HEK293 (cell line): Measurements from ENCODE around the gene DAO.
"Not testable (repeated sequence)": the region's sequence is repeated elsewhere in the genome, so short reads cannot be mapped to it uniquely, and the experiment has no call there.

Experiments used
- CTCF ChIA-PET: fragments of 350-600 bp; formaldehyde crosslinking; extraction: SDS; loops from one replicate; lab custom pipeline; 2021; ENCODE audit warnings: antibody characterized with exemption; lab: Yijun Ruan, JAX
- POLR2A ChIA-PET: fragments of 300-600 bp; formaldehyde crosslinking; extraction: SDS; loops from one replicate; lab custom pipeline; 2020; ENCODE audit warnings: antibody characterized with exemption, inconsistent platforms; lab: Yijun Ruan, JAX
- H3K27ac ChIP-seq: fragments of 200-500 bp; sonication (Bioruptor generic); 2 replicates; pipeline ENCODE4 v1.5.1; 2014; ENCODE audit warnings: low read depth, low read length, control low read depth, inconsistent platforms; ENCODE audit errors: extremely low read depth
- H3K36me3 ChIP-seq, 2 experiments: fragments of 200-500 bp in 1 of 2; sonication (Bioruptor generic) in 1 of 2; 1 replicate in 1 of 2; 2 replicates in 1 of 2; pipeline ENCODE4 v1.5.1; 2014 to 2017; ENCODE audit warnings: inconsistent platforms in 2 of 2, low read length in 2 of 2; ENCODE audit not compliant: control insufficient read depth in 2 of 2, insufficient read depth in 1 of 2
- H3K4me1 ChIP-seq: fragments of 200-500 bp; sonication (Bioruptor generic); 2 replicates; pipeline ENCODE4 v1.5.1; 2014; ENCODE audit warnings: mild to moderate bottlenecking, low read length, inconsistent platforms; ENCODE audit not compliant: control insufficient read depth, insufficient read depth
- H3K4me3 ChIP-seq: 2 replicates; pipeline ENCODE4 v1.5.1; 2011; ENCODE audit warnings: low read depth, mild to moderate bottlenecking, control low read depth, low read length, moderate library complexity
- H3K9me3 ChIP-seq: fragments of 200-500 bp; sonication (Bioruptor generic); 2 replicates; pipeline ENCODE4 v1.5.1; 2014; ENCODE audit warnings: low read depth, low read length, inconsistent platforms; ENCODE audit not compliant: control insufficient read depth, insufficient read depth
- AEBP2 ChIP-seq: fragments of 450-650 bp; formaldehyde crosslinking; IDR thresholded peaks from 2 replicates; pipeline ENCODE4 v1.5.1; 2016; ENCODE audit warnings: missing biosample characterization, missing genetic modification characterization, borderline replicate concordance
- GFI1B ChIP-seq: fragments of 450-650 bp; formaldehyde crosslinking; IDR thresholded peaks from 2 replicates; pipeline ENCODE4 v1.5.1; 2016; ENCODE audit warnings: missing biosample characterization, missing genetic modification characterization
- MZF1 ChIP-seq: fragments of 450-650 bp; formaldehyde crosslinking; IDR thresholded peaks from 2 replicates; pipeline ENCODE4 v1.5.1; 2017; ENCODE audit warnings: missing biosample characterization, missing genetic modification characterization, borderline replicate concordance
- OVOL3 ChIP-seq: fragments of 450-650 bp; formaldehyde crosslinking; IDR thresholded peaks from 2 replicates; pipeline ENCODE4 v1.5.1; 2016; ENCODE audit warnings: missing biosample characterization, missing genetic modification characterization
- PBX3 ChIP-seq: sonication (generic); formaldehyde crosslinking; IDR thresholded peaks from 2 replicates; pipeline ENCODE4 v1.8.1; 2022; ENCODE audit warnings: mild to moderate bottlenecking, moderate library complexity, missing genetic modification reagents
- TSHZ1 ChIP-seq: fragments of 450-650 bp; formaldehyde crosslinking; IDR thresholded peaks from 2 replicates; pipeline ENCODE4 v1.5.1; 2016; ENCODE audit warnings: missing biosample characterization, missing genetic modification characterization, borderline replicate concordance
- WT1 ChIP-seq: fragments of 450-650 bp; formaldehyde crosslinking; IDR thresholded peaks from 2 replicates; pipeline ENCODE4 v1.5.1; 2016; ENCODE audit warnings: missing biosample characterization, missing genetic modification characterization
- ZBTB20 ChIP-seq: fragments of 450-650 bp; formaldehyde crosslinking; IDR thresholded peaks from 2 replicates; pipeline ENCODE4 v1.5.1; 2016; ENCODE audit warnings: missing biosample characterization, missing genetic modification characterization
- ZNF121 ChIP-seq: fragments of 450-650 bp; formaldehyde crosslinking; IDR thresholded peaks from 2 replicates; pipeline ENCODE4 v1.5.1; 2016; ENCODE audit warnings: missing biosample characterization, missing genetic modification characterization
- ZNF146 ChIP-seq: fragments of 450-650 bp; formaldehyde crosslinking; IDR thresholded peaks from 2 replicates; pipeline ENCODE4 v1.5.1; 2016; ENCODE audit warnings: missing biosample characterization, missing genetic modification characterization
- ZNF23 ChIP-seq: fragments of 450-650 bp; formaldehyde crosslinking; IDR thresholded peaks from 2 replicates; pipeline ENCODE4 v1.5.1; 2016; ENCODE audit warnings: missing biosample characterization, missing genetic modification characterization, borderline replicate concordance
- ZNF391 ChIP-seq: fragments of 450-650 bp; formaldehyde crosslinking; IDR thresholded peaks from 2 replicates; pipeline ENCODE4 v1.5.1; 2016; ENCODE audit warnings: low read depth, missing biosample characterization, missing genetic modification characterization, borderline replicate concordance
- ZNF394 ChIP-seq: fragments of 450-650 bp; formaldehyde crosslinking; IDR thresholded peaks from 2 replicates; pipeline ENCODE4 v1.5.1; 2016; ENCODE audit warnings: missing biosample characterization, missing genetic modification characterization, mild to moderate bottlenecking, moderate library complexity, borderline replicate concordance
- ZNF398 ChIP-seq: fragments of 450-650 bp; formaldehyde crosslinking; IDR thresholded peaks from 2 replicates; pipeline ENCODE4 v1.5.1; 2017; ENCODE audit warnings: missing biosample characterization, missing genetic modification characterization
- ZNF449 ChIP-seq: fragments of 450-650 bp; formaldehyde crosslinking; IDR thresholded peaks from 2 replicates; pipeline ENCODE4 v1.5.1; 2017; ENCODE audit warnings: missing biosample characterization, mild to moderate bottlenecking, missing genetic modification characterization, moderate library complexity
- ZNF521 ChIP-seq: fragments of 450-650 bp; formaldehyde crosslinking; IDR thresholded peaks from 2 replicates; pipeline ENCODE4 v1.5.1; 2017; ENCODE audit warnings: missing biosample characterization, mild to moderate bottlenecking, missing genetic modification characterization
- ZNF544 ChIP-seq: fragments of 450-650 bp; formaldehyde crosslinking; IDR thresholded peaks from 2 replicates; pipeline ENCODE4 v1.5.0; 2017; ENCODE audit warnings: missing biosample characterization, missing genetic modification characterization
- ZNF555 ChIP-seq: fragments of 450-650 bp; formaldehyde crosslinking; conservative IDR thresholded peaks from 2 replicates; pipeline ENCODE4 v1.5.1; 2017; ENCODE audit warnings: missing biosample characterization, mild to moderate bottlenecking, missing genetic modification characterization, inconsistent platforms
- ZNF677 ChIP-seq: fragments of 450-650 bp; IDR thresholded peaks from 2 replicates; pipeline ENCODE4 v1.5.0; 2018; ENCODE audit warnings: missing biosample characterization, mild to moderate bottlenecking, missing genetic modification characterization, moderate library complexity
- ZNF792 ChIP-seq: fragments of 450-650 bp; formaldehyde crosslinking; IDR thresholded peaks from 2 replicates; pipeline ENCODE4 v1.5.1; 2016; ENCODE audit warnings: missing biosample characterization, missing genetic modification characterization
- ZSCAN5A ChIP-seq: fragments of 450-650 bp; formaldehyde crosslinking; IDR thresholded peaks from 2 replicates; pipeline ENCODE4 v1.5.1; 2016; ENCODE audit warnings: missing biosample characterization, missing genetic modification characterization

The DAO gene

GRCh38 chr12:108841825-108842224 lies 38.1 kb upstream of the DAO start:
- H3K9me3 ChIP-seq, H3K4me1 ChIP-seq, CTCF ChIA-PET, H3K27ac ChIP-seq, H3K4me3 ChIP-seq: not testable (repeated sequence)
- peak; percentile 69 for TF ChIP-seq ZNF121 (tag by site-specific recombination)
- POLR2A ChIA-PET = interaction anchor here (1.9 kb wide), 1 partner anchor 15 kb away, joined by 4 read pairs; the partner anchor contains the start of gene SSH1
- H3K36me3 ChIP-seq = peaks cover 4 to 40% of the 10 kb centered on the region in 2 experiments; a peak in 2 of 3 replicates

GRCh38 chr12:108842361-108842760 lies 37.5 kb upstream of the DAO start:
- CTCF ChIA-PET = no interaction called here
- Histone ChIP-seq H3K9me3 (no peaks in the 10 kb centered on the region), H3K4me3 (no peak overlapping the region), H3K36me3 (peaks cover 7 to 46% of the 10 kb centered on the region in 2 experiments; a peak in 2 of 3 replicates), H3K27ac (no peak overlapping the region), H3K4me1 (0 out of 2 replicates have a peak, but pooled peaks cover 3% of the 10 kb centered on the region)
- TF ChIP-seq ZNF677 (tag by site-specific recombination) = no peak
- no peak for TF ChIP-seq ZBTB20 (tag by site-specific recombination)
- no peak for TF ChIP-seq ZNF146
- no peak for TF ChIP-seq ZNF394 (tag by site-specific recombination)
- no peak for TF ChIP-seq ZNF398
- TF ChIP-seq ZNF521 (tag by site-specific recombination) = no peak
- TF ChIP-seq ZNF555 (tag by site-specific recombination) = no peak
- TF ChIP-seq ZNF792 (tag by site-specific recombination) = no peak
- no peak for TF ChIP-seq TSHZ1 (tag by site-specific recombination)
- TF ChIP-seq ZNF23 = no peak
- TF ChIP-seq GFI1B (tag by site-specific recombination) = no peak
- TF ChIP-seq WT1 = no peak
- no peak for TF ChIP-seq ZNF544 (tag by site-specific recombination)
- TF ChIP-seq PBX3 (CRISPR knock-in tag) = no peak
- TF ChIP-seq ZNF391 = no peak
- TF ChIP-seq OVOL3 (tag by site-specific recombination) = no peak
- no peak for TF ChIP-seq MZF1
- no peak for TF ChIP-seq ZNF449 (tag by site-specific recombination)
- TF ChIP-seq ZSCAN5A (tag by site-specific recombination) = no peak
- no peak for TF ChIP-seq AEBP2 (tag by site-specific recombination)
- POLR2A ChIA-PET = interaction anchor here (0.6 to 1.9 kb wide), 2 partner anchors 15 to 112 kb away, joined by 4 to 5 read pairs; partner anchors contain the start of gene SSH1
